Renal cortex interstitium (tissue), 11 donors: ENCODE measurements around the gene TMCC3. TPM values are rescaled to one million over a fixed set of nuclear protein-coding genes. Genes with fewer than 3 reads are reported as not detected.
"Not testable (repeated sequence)": the region's sequence is repeated elsewhere in the genome, so short reads cannot be mapped to it uniquely, and the experiment has no call there.

Source experiments
- DNase-seq, 11 donors: peaks; one replicate each; pipeline ENCODE4 v3.0.0-alpha.2; 2013; ENCODE audit warnings: low read depth in 9 of 11, low spot score in 4 of 11; ENCODE audit errors: extremely low read depth in 1 of 11
- polyA plus RNA-seq, 3 donors: library from polyadenylated mRNA; unstranded; fragments of 120-200 nt; gene quantifications; one replicate each; pipeline ENCODE4 v1.2.1, GENCODE V29; 2013; ENCODE audit not compliant: insufficient read length in 3 of 3

Gene TMCC3
- polyA plus RNA-seq, 3 donors: 39.8 to 41.5 (median 40.2) TPM

GRCh38 chr12:94618995-94619695 lies 31.2 kb downstream of the TMCC3 start:
- no peak for DNase-seq

GRCh38 chr12:94617101-94617500 lies 33.3 kb downstream of the TMCC3 start:
- DNase-seq: no peak

GRCh38 chr12:94616203-94616729 lies 34.1 kb downstream of the TMCC3 start:
- DNase-seq: no peak

GRCh38 chr12:94615260-94616181 lies 34.8 kb downstream of the TMCC3 start:
- no peak for DNase-seq

GRCh38 chr12:94614288-94614721 lies 36.1 kb downstream of the TMCC3 start:
- peak in 5 of 11 donors; percentile 33 to 73 (median 64) for DNase-seq

- no peak for DNase-seq
Observed at GRCh38 chr12:94609917-94610443, 40.4 kb downstream of the TMCC3 start.

GRCh38 chr12:94606810-94607209 lies 43.5 kb downstream of the TMCC3 start:
- DNase-seq: not testable (repeated sequence)

GRCh38 chr12:94604366-94604698 lies 46.0 kb downstream of the TMCC3 start:
- no peak for DNase-seq

GRCh38 chr12:94603434-94604365 lies 46.7 kb downstream of the TMCC3 start:
- no peak for DNase-seq

GRCh38 chr12:94602024-94602423 lies 48.3 kb downstream of the TMCC3 start:
- DNase-seq: no peak

GRCh38 chr12:94601307-94601706 lies 49.0 kb downstream of the TMCC3 start:
- DNase-seq: not testable (repeated sequence)

- no peak for DNase-seq
Observed at GRCh38 chr12:94599189-94599588, 51.2 kb downstream of the TMCC3 start.

- DNase-seq: no peak
Observed at GRCh38 chr12:94597268-94597667, 53.1 kb downstream of the TMCC3 start.

GRCh38 chr12:94596596-94596995 lies 53.8 kb downstream of the TMCC3 start:
- no peak for DNase-seq

- DNase-seq: no peak
Observed at GRCh38 chr12:94595152-94595551, 55.2 kb downstream of the TMCC3 start.

- DNase-seq: no peak
Observed at GRCh38 chr12:94594443-94594825, 55.9 kb downstream of the TMCC3 start.

- DNase-seq: no peak
Observed at GRCh38 chr12:94593822-94594442, 56.4 kb downstream of the TMCC3 start.

GRCh38 chr12:94592723-94593122 lies 57.6 kb downstream of the TMCC3 start:
- DNase-seq: not testable (repeated sequence)
